Hepatocyte (in vitro differentiated cells): Measurements from ENCODE around the gene SAMD13. TPM values are rescaled to one million over a fixed set of nuclear protein-coding genes. Genes with fewer than 3 reads are reported as not detected.

Source experiments
- DNase-seq: peaks from one replicate; pipeline ENCODE4 v3.0.0-alpha.2; 2016; ENCODE audit warnings: low spot score
- H2AFZ ChIP-seq: fragments of 200-600 bp; sonication (generic); 2 replicates; pipeline ENCODE4 v1.6.0; 2016; ENCODE audit warnings: antibody characterized with exemption, mild to moderate bottlenecking
- H3K27ac ChIP-seq: fragments of 200-600 bp; sonication (generic); 2 replicates; pipeline ENCODE4 v1.5.1; 2016; ENCODE audit warnings: mild to moderate bottlenecking
- H3K27me3 ChIP-seq: fragments of 200-600 bp; sonication (generic); 2 replicates; pipeline ENCODE4 v1.6.1; 2016
- H3K36me3 ChIP-seq: fragments of 200-600 bp; sonication (generic); replicated peaks from 2 replicates; pipeline ENCODE4 v1.5.1; 2016; ENCODE audit warnings: low read depth; ENCODE audit not compliant: insufficient read depth
- H3K4me1 ChIP-seq: fragments of 200-600 bp; sonication (generic); 2 replicates; pipeline ENCODE4 v1.5.1; 2016; ENCODE audit warnings: mild to moderate bottlenecking, moderate library complexity; ENCODE audit not compliant: insufficient read depth
- H3K4me2 ChIP-seq: fragments of 200-600 bp; sonication (generic); 2 replicates; pipeline ENCODE4 v1.6.0; 2016
- H3K4me3 ChIP-seq: fragments of 200-600 bp; sonication (generic); 2 replicates; pipeline ENCODE4 v1.5.1; 2016; ENCODE audit warnings: mild to moderate bottlenecking
- H3K79me2 ChIP-seq: fragments of 200-600 bp; sonication (generic); 2 replicates; pipeline ENCODE4 v1.6.0; 2017; ENCODE audit warnings: mild to moderate bottlenecking
- H3K9me2 ChIP-seq: fragments of 200-600 bp; sonication (generic); replicated peaks from 2 replicates; pipeline ENCODE4 v1.6.0; 2017; ENCODE audit warnings: mild to moderate bottlenecking; ENCODE audit not compliant: insufficient read depth
- H3K9me3 ChIP-seq: fragments of 200-600 bp; sonication (generic); 2 replicates; pipeline ENCODE4 v1.5.1; 2016; ENCODE audit warnings: low read depth, mild to moderate bottlenecking
- H4K20me1 ChIP-seq: fragments of 200-600 bp; sonication (generic); 2 replicates; pipeline ENCODE4 v1.6.0; 2016; ENCODE audit warnings: mild to moderate bottlenecking; ENCODE audit not compliant: insufficient read depth, poor library complexity, severe bottlenecking
- EZH2 ChIP-seq: fragments of 200-600 bp; sonication (generic); IDR thresholded peaks from 2 replicates; pipeline ENCODE4 v1.6.1; 2016; ENCODE audit warnings: antibody characterized with exemption, mild to moderate bottlenecking, borderline replicate concordance
- EZH2phosphoT487 ChIP-seq: fragments of 200-600 bp; sonication (generic); IDR thresholded peaks from one replicate; pipeline ENCODE4 v1.6.1; 2018; ENCODE audit warnings: antibody characterized with exemption, mild to moderate bottlenecking, low read depth, moderate library complexity; ENCODE audit not compliant: unreplicated experiment, severe bottlenecking
- WGBS: methylation state at CpG from one replicate; pipeline ENCODE4 v1.1.6; 2016; ENCODE audit warnings: low lambda C conversion rate; ENCODE audit errors: missing lambda C conversion rate; 5-methylcytosine and 5-hydroxymethylcytosine counted together
- polyA plus RNA-seq: library from polyadenylated mRNA; unstranded; fragments of >200 nt; fragmentation: Nextera tagmentation; extraction: Ambion mirVana; gene quantifications from 2 replicates; pipeline ENCODE4 v1.2.1, GENCODE V29; 2016
- total RNA-seq: library from RNA; depleted of rRNA; stranded (reverse); fragments of >200 nt; gene quantifications from 2 replicates; pipeline ENCODE4 v1.2.3, GENCODE V29; 2014
- TF ChIP-seq, protein P1 (sequence below): fragments of 200-600 bp; sonication (generic); IDR thresholded peaks from 2 replicates; pipeline ENCODE4 v1.5.1; 2016; ENCODE audit warnings: antibody characterized with exemption, mild to moderate bottlenecking; ENCODE audit not compliant: poor library complexity

SAMD13 gene
- total and polyA plus RNA-seq, 2 experiments from 2014 or later: 0.88 to 2.4 TPM

DNA sequence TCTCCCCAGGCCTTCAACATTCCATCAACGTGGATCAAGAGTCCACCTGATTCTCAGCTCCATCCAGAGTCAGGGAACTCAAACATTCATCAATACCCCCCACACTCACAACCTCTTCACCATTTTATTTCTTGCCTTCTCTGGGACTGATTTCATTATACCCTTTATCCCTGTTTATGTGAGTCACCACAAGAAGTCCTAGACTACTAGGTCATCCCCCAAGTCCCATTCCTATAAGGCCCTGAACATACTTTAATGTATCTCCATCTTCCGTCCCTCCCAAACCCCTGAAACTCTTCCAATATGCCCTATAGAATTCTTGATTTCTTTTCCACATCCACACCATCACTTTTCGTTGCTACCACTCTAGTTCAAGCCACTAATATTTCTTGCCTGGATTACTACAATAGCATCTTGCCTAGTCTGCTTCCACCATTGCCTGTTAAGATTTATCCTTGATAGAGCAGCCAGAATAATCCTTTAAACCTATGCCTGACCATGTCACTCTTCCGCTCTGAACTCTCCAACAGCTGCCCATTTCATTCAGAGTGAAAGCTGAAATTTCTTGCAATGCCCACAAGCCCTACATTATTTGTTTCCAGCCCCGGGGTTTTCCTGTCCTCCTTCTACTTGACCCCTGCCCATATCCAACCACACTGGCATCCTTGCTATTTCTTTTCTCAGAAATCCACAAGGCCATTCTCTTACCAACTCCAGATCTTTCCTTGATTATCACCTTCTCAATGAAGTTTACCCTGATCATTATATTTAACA, 9.4 kb upstream of the SAMD13 start:
- H3K4me1 ChIP-seq: no peaks in the 10 kb centered on the region
- no peaks in the 10 kb centered on the region for H3K79me2 ChIP-seq
- no peaks in the 10 kb centered on the region for H3K36me3 ChIP-seq
- no peak overlapping the region for H3K27ac ChIP-seq
- TF ChIP-seq, protein P1, sequence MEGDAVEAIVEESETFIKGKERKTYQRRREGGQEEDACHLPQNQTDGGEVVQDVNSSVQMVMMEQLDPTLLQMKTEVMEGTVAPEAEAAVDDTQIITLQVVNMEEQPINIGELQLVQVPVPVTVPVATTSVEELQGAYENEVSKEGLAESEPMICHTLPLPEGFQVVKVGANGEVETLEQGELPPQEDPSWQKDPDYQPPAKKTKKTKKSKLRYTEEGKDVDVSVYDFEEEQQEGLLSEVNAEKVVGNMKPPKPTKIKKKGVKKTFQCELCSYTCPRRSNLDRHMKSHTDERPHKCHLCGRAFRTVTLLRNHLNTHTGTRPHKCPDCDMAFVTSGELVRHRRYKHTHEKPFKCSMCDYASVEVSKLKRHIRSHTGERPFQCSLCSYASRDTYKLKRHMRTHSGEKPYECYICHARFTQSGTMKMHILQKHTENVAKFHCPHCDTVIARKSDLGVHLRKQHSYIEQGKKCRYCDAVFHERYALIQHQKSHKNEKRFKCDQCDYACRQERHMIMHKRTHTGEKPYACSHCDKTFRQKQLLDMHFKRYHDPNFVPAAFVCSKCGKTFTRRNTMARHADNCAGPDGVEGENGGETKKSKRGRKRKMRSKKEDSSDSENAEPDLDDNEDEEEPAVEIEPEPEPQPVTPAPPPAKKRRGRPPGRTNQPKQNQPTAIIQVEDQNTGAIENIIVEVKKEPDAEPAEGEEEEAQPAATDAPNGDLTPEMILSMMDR: no peak
- no peak overlapping the region for H3K4me2 ChIP-seq
- H3K4me3 ChIP-seq: no peak overlapping the region
- no peaks in the 10 kb centered on the region for H3K27me3 ChIP-seq
- H3K9me3 ChIP-seq: no peaks in the 10 kb centered on the region
- 85% methylated on average over 5 of the region's 5 CpGs for WGBS
- no peaks in the 10 kb centered on the region for H3K9me2 ChIP-seq
- H4K20me1 ChIP-seq: no peaks in the 10 kb centered on the region
- no peak overlapping the region for H2AFZ ChIP-seq
- DNase-seq: no peak

DNA sequence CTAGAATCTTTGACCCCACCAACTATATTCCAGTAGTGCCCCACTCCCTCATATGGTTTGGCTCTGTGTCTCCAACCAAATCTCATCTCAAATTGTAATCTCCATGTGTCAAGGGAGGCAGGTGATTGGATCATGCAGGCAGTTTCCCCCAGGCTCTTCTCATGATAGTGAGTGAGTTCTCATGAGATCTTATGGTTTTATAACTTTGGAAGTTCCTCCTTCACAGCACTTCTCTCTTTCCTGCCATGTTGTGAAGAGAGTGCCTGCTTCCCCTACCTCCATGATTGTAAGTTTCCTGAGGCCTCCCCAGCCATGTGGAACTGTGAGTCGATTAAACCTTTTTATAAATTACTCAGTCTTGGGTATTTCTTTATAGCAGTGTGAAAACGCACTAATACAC, 7.7 kb upstream of the SAMD13 start:
- DNase-seq: no peak
- Histone ChIP-seq H4K20me1 (no peaks in the 10 kb centered on the region), H3K4me3 (no peak overlapping the region), H3K4me2 (no peak overlapping the region), H2AFZ (no peak overlapping the region), H3K79me2 (no peaks in the 10 kb centered on the region), H3K27ac (no peak overlapping the region), H3K36me3 (no peaks in the 10 kb centered on the region), H3K9me2 (no peaks in the 10 kb centered on the region), H3K4me1 (no peaks in the 10 kb centered on the region), H3K9me3 (no peaks in the 10 kb centered on the region), H3K27me3 (no peaks in the 10 kb centered on the region)
- TF ChIP-seq, protein P1: no peak
- TF ChIP-seq EZH2 (no peak), EZH2phosphoT487 (no peak)
- WGBS: 71% methylated on average over 2 of the region's 2 CpGs

DNA sequence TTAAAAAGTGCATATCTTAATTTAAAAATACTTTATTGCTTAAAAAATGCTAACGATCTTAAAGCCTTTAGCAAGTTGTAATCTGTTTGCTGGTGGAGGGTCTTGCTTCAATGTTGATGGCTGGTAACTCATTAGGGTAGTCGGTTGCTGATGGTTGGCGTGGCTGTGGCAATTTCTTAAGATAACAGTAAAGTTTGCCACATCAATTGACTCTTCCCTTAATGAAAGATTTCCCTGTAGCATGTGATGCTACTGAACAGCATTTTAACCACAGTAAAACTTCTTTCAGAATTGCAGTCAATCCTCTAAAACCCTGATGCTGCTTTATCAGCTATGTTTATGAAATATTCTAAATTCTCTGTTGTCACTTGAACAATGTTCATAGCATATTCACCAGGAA, 6.8 kb upstream of the SAMD13 start:
- Histone ChIP-seq H3K27me3 (no peaks in the 10 kb centered on the region), H2AFZ (no peak overlapping the region), H4K20me1 (no peaks in the 10 kb centered on the region), H3K36me3 (no peaks in the 10 kb centered on the region), H3K4me3 (no peak overlapping the region), H3K27ac (no peak overlapping the region), H3K79me2 (no peaks in the 10 kb centered on the region), H3K4me1 (peaks cover 9% of the 10 kb centered on the region), H3K9me3 (no peaks in the 10 kb centered on the region), H3K9me2 (no peaks in the 10 kb centered on the region), H3K4me2 (no peak overlapping the region)
- DNase-seq: no peak
- TF ChIP-seq EZH2 (no peak), EZH2phosphoT487 (no peak)
- TF ChIP-seq, protein P1: no peak
- WGBS: 95% methylated on average over 3 of the region's 3 CpGs
